A673 (cell line): ENCODE measurements around the gene HMCN2.

ENCODE experiments used
- CTCF ChIP-seq: fragments of 300-800, 200-600 bp; sonication (generic); conservative IDR thresholded peaks from 2 replicates; pipeline ENCODE4 v1.5.1; 2017; ENCODE audit warnings: low read depth, mild to moderate bottlenecking, antibody characterized with exemption, low read length, moderate library complexity, mixed read lengths
- EZH2 ChIP-seq: fragments of 200-600 bp; sonication (generic); IDR thresholded peaks from 2 replicates; pipeline ENCODE4 v1.6.1; 2017; ENCODE audit warnings: borderline replicate concordance, low read depth, mild to moderate bottlenecking, mixed read lengths, antibody characterized with exemption, low read length; ENCODE audit not compliant: poor library complexity, severe bottlenecking

GRCh38 chr9:130443840-130444492, 178.4 kb downstream of the HMCN2 start:
- TF ChIP-seq CTCF (no peak), EZH2 (no peak)
